ENCODE data around the gene DCAKD. TPM values are rescaled to one million over a fixed set of nuclear protein-coding genes. Genes with fewer than 3 reads are reported as not detected.

Gene DCAKD
- total RNA-seq, 1 experiment from 2014 or later: 31.9 TPM

DNA sequence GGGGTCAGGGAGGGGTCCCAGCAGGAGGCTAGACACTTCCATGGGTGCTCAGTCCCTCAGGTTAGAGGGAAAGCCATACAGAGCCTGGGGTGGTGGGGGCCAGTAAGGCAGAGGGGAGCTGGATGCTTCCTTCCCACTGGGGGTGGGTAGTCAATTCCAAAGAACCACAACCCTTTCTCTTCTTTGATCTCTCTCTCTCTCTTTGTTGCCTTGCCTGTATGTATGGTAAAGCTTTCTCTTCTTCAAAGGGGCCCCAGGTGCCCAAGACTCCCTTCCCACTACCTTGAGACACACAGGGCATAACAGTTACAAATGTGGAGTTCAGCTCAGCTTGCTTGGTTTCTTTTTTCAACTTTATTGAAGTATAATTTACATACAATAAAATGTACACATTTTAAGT, 52.8 kb downstream of the DCAKD start:
- H3K79me2 ChIP-seq (ENCODE audit: insufficient read depth, low read length): no peaks in the 10 kb centered on the region
- TF ChIP-seq CEBPB (IDR thresholded peaks at IDR 0.05; ENCODE audit: low read depth) (no peak), POLR2AphosphoS5 (IDR thresholded peaks at IDR 0.05; ENCODE audit: low read depth, low read length) (no peak), TCF7L2 (IDR thresholded peaks at IDR 0.05; ENCODE audit: borderline replicate concordance, extremely low read depth, insufficient read depth, insufficient read length) (no peak), EZH2phosphoT487 (IDR thresholded peaks at IDR 0.05; ENCODE audit: borderline replicate concordance) (no peak), SRF (IDR thresholded peaks at IDR 0.05; ENCODE audit: low read depth) (no peak), POLR2A (IDR thresholded peaks at IDR 0.05; ENCODE audit: borderline replicate concordance, extremely low read depth, insufficient read depth, insufficient read length) (no peak)
- no TSS peak for BruUV-seq (replicated peaks)
- no peaks in the 10 kb centered on the region for H3K4me1 ChIP-seq (ENCODE audit: control insufficient read depth in 1 of 2, insufficient read depth in 2 of 2, low read length in 2 of 2)
- H3K9me2 ChIP-seq (ENCODE audit: insufficient read depth): no peaks in the 10 kb centered on the region
- ATAC-seq: no peak
- no peak overlapping the region for H3K4me2 ChIP-seq (ENCODE audit: low read length)
- intact Hi-C loops (cut with micrococcal nuclease): no loop called here
- RAD21 ChIA-PET (ENCODE audit: low non-redundant PET in 1 of 2, low total read pairs in 2 of 2, uncharacterized antibody in 2 of 2, unreplicated experiment in 2 of 2): no interaction called here
- H3K36me3 ChIP-seq (ENCODE audit: control insufficient read depth in 1 of 2, insufficient read depth in 2 of 2, low read length in 2 of 2): no peaks in the 10 kb centered on the region
- H3K4me3 ChIP-seq (replicated peaks in 1 of 2; ENCODE audit: low read depth in 1 of 2, low read length in 2 of 2): no peak overlapping the region
- no peak for DNase-seq (ENCODE audit: low read depth, low spot score)
- no peak overlapping the region for H3K27ac ChIP-seq (ENCODE audit: low read depth, low read length)
- H2AFZ ChIP-seq (ENCODE audit: low read depth, low read length, poor library complexity, severe bottlenecking): no peak overlapping the region
- no peak overlapping the region for H3K9ac ChIP-seq (ENCODE audit: low read length)
- CTCF ChIA-PET: no interaction called here
- no peaks in the 10 kb centered on the region for H3K27me3 ChIP-seq (ENCODE audit: insufficient read depth, low read length)
- POLR2A ChIA-PET: no interaction called here
- no peaks in the 10 kb centered on the region for H4K20me1 ChIP-seq (ENCODE audit: insufficient read depth)
- H3K9me3 ChIP-seq (ENCODE audit: control insufficient read depth in 1 of 2, insufficient read depth in 1 of 2, low read depth in 1 of 2, low read length in 2 of 2): peaks cover 0 to 7% of the 10 kb centered on the region in 2 experiments; a peak in 1 of 4 replicates

DNA sequence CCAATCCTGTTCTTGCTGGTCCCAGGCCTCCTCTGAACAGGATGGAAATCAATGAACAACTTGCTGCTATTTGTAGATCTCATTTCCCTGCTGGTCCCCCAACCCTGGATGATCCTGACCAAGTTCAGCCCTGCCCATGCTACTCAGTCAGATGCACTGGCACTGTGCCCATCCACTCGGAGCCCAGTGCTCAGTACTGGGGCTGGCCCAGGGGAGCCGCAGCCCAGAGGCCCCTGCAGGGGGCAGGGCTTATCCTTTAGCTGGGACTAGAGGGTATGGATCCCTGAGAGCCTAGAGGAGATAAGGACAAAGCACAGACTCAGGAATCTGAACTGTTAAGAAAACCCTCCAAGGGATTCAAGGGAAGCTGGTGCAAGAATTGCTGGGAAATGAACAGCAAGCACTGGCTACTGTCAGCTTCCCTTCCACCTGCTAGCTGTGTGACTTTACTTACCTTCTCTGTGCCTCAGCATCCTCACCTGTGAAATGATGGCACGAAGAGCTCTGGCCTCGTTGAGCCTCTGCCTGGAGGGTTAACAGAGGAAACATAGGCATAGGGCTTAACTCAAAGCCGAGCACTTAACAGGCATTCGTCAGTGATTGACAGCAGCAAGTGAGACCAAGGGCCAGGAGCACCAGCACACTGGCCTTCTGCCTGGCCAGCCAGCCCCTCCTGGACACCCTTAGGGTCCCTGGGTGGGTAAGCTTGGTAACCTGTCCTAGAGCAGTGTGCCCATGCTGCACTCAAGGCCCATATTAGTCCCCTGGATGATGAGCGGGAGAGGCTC, 53.5 kb downstream of the DCAKD start:
- intact Hi-C loops (cut with micrococcal nuclease): no loop called here
- Histone ChIP-seq H3K79me2 (ENCODE audit: insufficient read depth, low read length) (no peaks in the 10 kb centered on the region), H3K27ac (ENCODE audit: low read depth, low read length) (no peak overlapping the region), H3K9me2 (ENCODE audit: insufficient read depth) (no peaks in the 10 kb centered on the region), H3K36me3 (ENCODE audit: control insufficient read depth in 1 of 2, insufficient read depth in 2 of 2, low read length in 2 of 2) (no peaks in the 10 kb centered on the region), H3K27me3 (ENCODE audit: insufficient read depth, low read length) (no peaks in the 10 kb centered on the region), H3K9ac (ENCODE audit: low read length) (no peak overlapping the region), H3K4me3 (replicated peaks in 1 of 2; ENCODE audit: low read depth in 1 of 2, low read length in 2 of 2) (no peak overlapping the region), H4K20me1 (ENCODE audit: insufficient read depth) (no peaks in the 10 kb centered on the region), H2AFZ (ENCODE audit: low read depth, low read length, poor library complexity, severe bottlenecking) (no peak overlapping the region), H3K9me3 (ENCODE audit: control insufficient read depth in 1 of 2, insufficient read depth in 1 of 2, low read depth in 1 of 2, low read length in 2 of 2) (peaks cover 0 to 7% of the 10 kb centered on the region in 2 experiments; a peak in 1 of 4 replicates), H3K4me1 (ENCODE audit: control insufficient read depth in 1 of 2, insufficient read depth in 2 of 2, low read length in 2 of 2) (no peaks in the 10 kb centered on the region), H3K4me2 (ENCODE audit: low read length) (no peak overlapping the region)
- ChIA-PET RAD21 (ENCODE audit: low non-redundant PET in 1 of 2, low total read pairs in 2 of 2, uncharacterized antibody in 2 of 2, unreplicated experiment in 2 of 2) (no interaction called here), CTCF (no interaction called here), POLR2A (interaction anchor here (0.6 kb wide), 1 partner anchor 914 kb away, joined by 5 read pairs; no protein-coding TSS in a partner anchor)
- DNase-seq (ENCODE audit: low read depth, low spot score) (no peak), ATAC-seq (peak; percentile 44; the same call in 1 of the 2 replicates)
- no TSS peak for BruUV-seq (replicated peaks)
- TF ChIP-seq, protein P1, sequence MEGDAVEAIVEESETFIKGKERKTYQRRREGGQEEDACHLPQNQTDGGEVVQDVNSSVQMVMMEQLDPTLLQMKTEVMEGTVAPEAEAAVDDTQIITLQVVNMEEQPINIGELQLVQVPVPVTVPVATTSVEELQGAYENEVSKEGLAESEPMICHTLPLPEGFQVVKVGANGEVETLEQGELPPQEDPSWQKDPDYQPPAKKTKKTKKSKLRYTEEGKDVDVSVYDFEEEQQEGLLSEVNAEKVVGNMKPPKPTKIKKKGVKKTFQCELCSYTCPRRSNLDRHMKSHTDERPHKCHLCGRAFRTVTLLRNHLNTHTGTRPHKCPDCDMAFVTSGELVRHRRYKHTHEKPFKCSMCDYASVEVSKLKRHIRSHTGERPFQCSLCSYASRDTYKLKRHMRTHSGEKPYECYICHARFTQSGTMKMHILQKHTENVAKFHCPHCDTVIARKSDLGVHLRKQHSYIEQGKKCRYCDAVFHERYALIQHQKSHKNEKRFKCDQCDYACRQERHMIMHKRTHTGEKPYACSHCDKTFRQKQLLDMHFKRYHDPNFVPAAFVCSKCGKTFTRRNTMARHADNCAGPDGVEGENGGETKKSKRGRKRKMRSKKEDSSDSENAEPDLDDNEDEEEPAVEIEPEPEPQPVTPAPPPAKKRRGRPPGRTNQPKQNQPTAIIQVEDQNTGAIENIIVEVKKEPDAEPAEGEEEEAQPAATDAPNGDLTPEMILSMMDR (IDR thresholded peaks at IDR 0.05 in 2 of 3, conservative IDR thresholded peaks at IDR 0.05 in 1 of 3; ENCODE audit: borderline replicate concordance in 1 of 3, insufficient read depth in 1 of 3, low read depth in 2 of 3, low read length in 2 of 3): no peak
- TF ChIP-seq EZH2 (IDR thresholded peaks at IDR 0.05) (no peak), JUND (IDR thresholded peaks at IDR 0.05) (no peak), EGR1 (IDR thresholded peaks at IDR 0.05; ENCODE audit: low read depth) (no peak)
- TF ChIP-seq, protein P2, sequence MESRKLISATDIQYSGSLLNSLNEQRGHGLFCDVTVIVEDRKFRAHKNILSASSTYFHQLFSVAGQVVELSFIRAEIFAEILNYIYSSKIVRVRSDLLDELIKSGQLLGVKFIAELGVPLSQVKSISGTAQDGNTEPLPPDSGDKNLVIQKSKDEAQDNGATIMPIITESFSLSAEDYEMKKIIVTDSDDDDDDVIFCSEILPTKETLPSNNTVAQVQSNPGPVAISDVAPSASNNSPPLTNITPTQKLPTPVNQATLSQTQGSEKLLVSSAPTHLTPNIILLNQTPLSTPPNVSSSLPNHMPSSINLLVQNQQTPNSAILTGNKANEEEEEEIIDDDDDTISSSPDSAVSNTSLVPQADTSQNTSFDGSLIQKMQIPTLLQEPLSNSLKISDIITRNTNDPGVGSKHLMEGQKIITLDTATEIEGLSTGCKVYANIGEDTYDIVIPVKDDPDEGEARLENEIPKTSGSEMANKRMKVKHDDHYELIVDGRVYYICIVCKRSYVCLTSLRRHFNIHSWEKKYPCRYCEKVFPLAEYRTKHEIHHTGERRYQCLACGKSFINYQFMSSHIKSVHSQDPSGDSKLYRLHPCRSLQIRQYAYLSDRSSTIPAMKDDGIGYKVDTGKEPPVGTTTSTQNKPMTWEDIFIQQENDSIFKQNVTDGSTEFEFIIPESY (IDR thresholded peaks at IDR 0.05; ENCODE audit: extremely low read depth, insufficient replicate concordance, low read length): no peak
